WTC11 (cell line): Measurements from ENCODE around the gene CCSER1. TPM values are rescaled to one million over a fixed set of nuclear protein-coding genes. Genes with fewer than 3 reads are reported as not detected.

ENCODE experiments used
- ATAC-seq: fragments of 200-7000 bp; cut with Tn5 transposase; 2 replicates; pipeline ENCODE4 v1.10.0; 2021; ENCODE audit warnings: mild to moderate bottlenecking, moderate library complexity
- CTCF ChIA-PET: fragments of 300-600 bp; sonication (Branson Sonifier 250); formaldehyde crosslinking; loops from one replicate; lab custom pipeline; 2021; ENCODE audit warnings: antibody characterized with exemption; lab: Charles Lee
- POLR2A ChIA-PET: fragments of 350-600 bp; sonication (Branson Sonifier 250); formaldehyde crosslinking; loops from one replicate; lab custom pipeline; 2021; ENCODE audit warnings: antibody characterized with exemption; lab: Charles Lee
- DNase-seq: peaks from one replicate; pipeline ENCODE4 v3.0.0; 2021; ENCODE audit warnings: low spot score
- H3K27ac Mint-ChIP-seq: 2 replicates; pipeline ENCODE4 v1.8.0; 2021; ENCODE audit warnings: mixed read lengths
- H3K27me3 Mint-ChIP-seq: 2 replicates; pipeline ENCODE4 v1.8.0; 2021; ENCODE audit warnings: low read depth, mild to moderate bottlenecking, moderate library complexity, mixed read lengths
- H3K36me3 Mint-ChIP-seq: 2 replicates; pipeline ENCODE4 v1.8.0; 2021; ENCODE audit warnings: mixed read lengths
- H3K4me1 Mint-ChIP-seq: 2 replicates; pipeline ENCODE4 v1.8.0; 2022; ENCODE audit warnings: mixed read lengths
- H3K4me3 Mint-ChIP-seq: 2 replicates; pipeline ENCODE4 v1.8.0; 2021; ENCODE audit warnings: mild to moderate bottlenecking, moderate library complexity, mixed read lengths
- H3K9me3 Mint-ChIP-seq: 2 replicates; pipeline ENCODE4 v1.8.0; 2021; ENCODE audit warnings: mixed read lengths
- ATF2 ChIP-seq: sonication (generic); formaldehyde crosslinking; IDR thresholded peaks from 2 replicates; pipeline ENCODE4 v1.8.1; 2022; ENCODE audit warnings: low read depth, missing genetic modification reagents, borderline replicate concordance
- CBFB ChIP-seq: sonication (generic); formaldehyde crosslinking; IDR thresholded peaks from 2 replicates; pipeline ENCODE4 v1.8.1; 2022; ENCODE audit warnings: mild to moderate bottlenecking, low read depth, missing genetic modification reagents
- CTCF ChIP-seq: fragments of 200-600 bp; IDR thresholded peaks from 2 replicates; pipeline ENCODE4 v1.8.0; 2022; ENCODE audit warnings: antibody characterized with exemption
- E2F1 ChIP-seq: sonication (generic); formaldehyde crosslinking; IDR thresholded peaks from 2 replicates; pipeline ENCODE4 v1.8.0; 2022; ENCODE audit warnings: mild to moderate bottlenecking, missing genetic modification reagents
- ESRRA ChIP-seq: sonication (generic); formaldehyde crosslinking; IDR thresholded peaks from 2 replicates; pipeline ENCODE4 v1.8.1; 2022; ENCODE audit warnings: mild to moderate bottlenecking, missing genetic modification reagents, borderline replicate concordance
- GABPB1 ChIP-seq: sonication (generic); formaldehyde crosslinking; IDR thresholded peaks from 2 replicates; pipeline ENCODE4 v1.8.1; 2023; ENCODE audit warnings: mild to moderate bottlenecking, missing genetic modification reagents
- GRHL2 ChIP-seq: fragments of 250-450 bp; sonication (Bioruptor Pico); IDR thresholded peaks from 2 replicates; pipeline ENCODE4 v1.8.0; 2022; ENCODE audit warnings: mild to moderate bottlenecking, moderate library complexity; ENCODE audit not compliant: insufficient replicate concordance, severe bottlenecking
- HMGXB4 ChIP-seq: sonication (generic); formaldehyde crosslinking; IDR thresholded peaks from 2 replicates; pipeline ENCODE4 v1.8.1; 2023; ENCODE audit warnings: mild to moderate bottlenecking, moderate library complexity, missing genetic modification reagents
- NFYB ChIP-seq: sonication (generic); formaldehyde crosslinking; conservative IDR thresholded peaks from 2 replicates; pipeline ENCODE4 v1.8.0; 2022; ENCODE audit warnings: low read depth, missing genetic modification reagents
- OVOL2 ChIP-seq: fragments of 250-450 bp; sonication (Bioruptor Pico); IDR thresholded peaks from 2 replicates; pipeline ENCODE4 v1.9.0; 2021; ENCODE audit warnings: mild to moderate bottlenecking, borderline replicate concordance
- TCF7 ChIP-seq: sonication (generic); formaldehyde crosslinking; IDR thresholded peaks from 2 replicates; pipeline ENCODE4 v1.8.0; 2022; ENCODE audit warnings: mild to moderate bottlenecking, low read depth, missing genetic modification reagents, moderate library complexity
- TEAD4 ChIP-seq: sonication (generic); formaldehyde crosslinking; IDR thresholded peaks from 2 replicates; pipeline ENCODE4 v1.8.0; 2022; ENCODE audit warnings: mild to moderate bottlenecking, missing genetic modification reagents
- USF1 ChIP-seq: sonication (generic); formaldehyde crosslinking; IDR thresholded peaks from 2 replicates; pipeline ENCODE4 v1.8.0; 2022; ENCODE audit warnings: mild to moderate bottlenecking, missing genetic modification reagents
- ZBTB43 ChIP-seq: sonication (generic); formaldehyde crosslinking; IDR thresholded peaks from 2 replicates; pipeline ENCODE4 v1.8.1; 2023; ENCODE audit warnings: mild to moderate bottlenecking, missing genetic modification reagents
- ZNF219 ChIP-seq: sonication (generic); formaldehyde crosslinking; IDR thresholded peaks from 2 replicates; pipeline ENCODE4 v1.8.0; 2023; ENCODE audit warnings: missing genetic modification reagents, mild to moderate bottlenecking, borderline replicate concordance
- ZNF263 ChIP-seq: sonication (generic); formaldehyde crosslinking; IDR thresholded peaks from 2 replicates; pipeline ENCODE4 v1.8.1; 2022; ENCODE audit warnings: low read depth, mild to moderate bottlenecking, moderate library complexity, missing genetic modification reagents
- ZNF671 ChIP-seq: fragments of 250-450 bp; sonication (Bioruptor Pico); IDR thresholded peaks from 2 replicates; pipeline ENCODE4 v1.8.0; 2021; ENCODE audit warnings: mild to moderate bottlenecking
- total RNA-seq: library from RNA; stranded (reverse); gene quantifications from 3 replicates; pipeline ENCODE4 v1.2.3, GENCODE V29; 2021
- TF ChIP-seq, protein P1 (sequence below): sonication (generic); formaldehyde crosslinking; IDR thresholded peaks from 2 replicates; pipeline ENCODE4 v1.8.1; 2022; ENCODE audit warnings: mild to moderate bottlenecking, moderate library complexity, missing genetic modification reagents

The CCSER1 gene
- total RNA-seq, 1 experiment from 2014 or later = 0.87 TPM

DNA sequence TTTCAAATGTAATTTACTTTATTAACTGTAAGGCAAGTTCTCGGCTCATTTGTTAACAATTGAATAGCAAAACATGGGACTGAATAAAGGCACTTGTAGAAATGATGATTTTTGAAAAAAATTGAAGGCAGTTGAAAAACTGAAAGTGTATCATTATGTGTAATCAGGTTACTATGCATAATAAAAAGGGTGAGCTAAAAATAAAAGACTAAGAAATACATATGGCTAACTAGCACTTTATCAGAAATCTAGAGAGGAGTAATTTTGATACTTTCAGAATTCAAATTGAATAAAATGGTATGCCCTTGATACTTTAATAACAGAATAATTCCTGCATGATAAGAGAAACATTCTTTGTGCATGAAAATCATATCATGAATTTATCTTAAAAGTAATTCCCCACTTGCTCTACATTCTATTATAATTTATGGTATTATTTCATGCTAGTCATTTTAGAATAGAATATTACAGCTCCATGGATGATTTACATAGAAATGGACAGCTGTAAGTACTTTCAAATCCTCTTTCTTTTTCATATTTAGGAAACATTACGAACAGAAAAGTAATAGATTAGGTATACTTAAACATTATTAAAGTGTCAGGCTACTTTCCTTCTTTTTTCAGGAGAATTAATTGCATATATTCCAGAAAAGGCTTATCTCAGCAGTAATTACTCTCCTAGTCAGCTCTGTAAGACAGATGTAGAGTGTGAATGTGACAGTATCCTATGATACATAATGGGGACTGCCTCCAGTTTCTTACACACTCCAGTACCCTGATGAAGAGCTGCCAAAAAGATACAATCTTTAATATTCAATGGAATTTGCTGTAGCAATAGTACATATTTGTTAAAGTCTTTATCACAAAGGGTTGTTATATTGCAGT is 697.3 kb downstream of the CCSER1 start:
- Mint-ChIP-seq H3K27me3 (no peaks in the 10 kb centered on the region), H3K4me1 (peaks cover 33% of the 10 kb centered on the region), H3K27ac (peak overlapping the region; percentile 17; the same call in 1 of the 2 replicates), H3K4me3 (no peak overlapping the region), H3K36me3 (peaks cover 7% of the 10 kb centered on the region), H3K9me3 (peaks cover 12% of the 10 kb centered on the region)
- POLR2A ChIA-PET = no interaction called here
- CTCF ChIA-PET = no interaction called here
- TF ChIP-seq HMGXB4 (CRISPR knock-in tag) (no peak), ATF2 (CRISPR knock-in tag) (no peak), ZBTB43 (CRISPR knock-in tag) (no peak), TCF7 (CRISPR knock-in tag) (no peak), ZNF219 (CRISPR knock-in tag) (no peak), TEAD4 (CRISPR knock-in tag) (no peak), ESRRA (CRISPR knock-in tag) (no peak), OVOL2 (no peak), ZNF671 (CRISPR knock-in tag) (no peak), CTCF (no peak), E2F1 (no peak), ZNF263 (CRISPR knock-in tag) (no peak), GABPB1 (no peak), NFYB (CRISPR knock-in tag) (no peak), CBFB (CRISPR knock-in tag) (no peak), USF1 (CRISPR knock-in tag) (no peak), GRHL2 (no peak)
- TF ChIP-seq, protein P1, sequence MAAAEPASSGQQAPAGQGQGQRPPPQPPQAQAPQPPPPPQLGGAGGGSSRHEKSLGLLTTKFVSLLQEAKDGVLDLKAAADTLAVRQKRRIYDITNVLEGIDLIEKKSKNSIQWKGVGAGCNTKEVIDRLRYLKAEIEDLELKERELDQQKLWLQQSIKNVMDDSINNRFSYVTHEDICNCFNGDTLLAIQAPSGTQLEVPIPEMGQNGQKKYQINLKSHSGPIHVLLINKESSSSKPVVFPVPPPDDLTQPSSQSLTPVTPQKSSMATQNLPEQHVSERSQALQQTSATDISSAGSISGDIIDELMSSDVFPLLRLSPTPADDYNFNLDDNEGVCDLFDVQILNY = no peak
- ATAC-seq (no peak), DNase-seq (no peak)
